ENCODE measurements around the gene EDN1.

GRCh38 chr6:12324748-12325147, 34.6 kb downstream of the EDN1 start:
- TF ChIP-seq EZH2phosphoT487 (IDR thresholded peaks at IDR 0.05; ENCODE audit: insufficient read depth, low read depth) (no peak), EZH2 (IDR thresholded peaks at IDR 0.05; ENCODE audit: insufficient read depth, poor library complexity, severe bottlenecking) (no peak)

All from GM23248 (cell line).